ENCODE results near the gene VTCN1. TPM values are rescaled to one million over a fixed set of nuclear protein-coding genes. Genes with fewer than 3 reads are reported as not detected.

VTCN1 gene
- total RNA-seq, 1 donor from 2014 or later = not detected

GRCh38 chr1:117180147-117180967 lies 30.4 kb downstream of the VTCN1 start:
- Histone ChIP-seq H3K27me3 (no peaks in the 10 kb centered on the region), H3K36me3 (no peaks in the 10 kb centered on the region), H3K27ac (no peak overlapping the region), H3K9me3 (no peaks in the 10 kb centered on the region), H3K4me3 (no peak overlapping the region), H3K4me1 (no peaks in the 10 kb centered on the region)
- intact Hi-C loops (cut with DNase I) = no loop called here
- DNase-seq (ENCODE audit: low spot score in 2 of 2) = no peak
- TF ChIP-seq CTCF (IDR thresholded peaks at IDR 0.05) = no peak

DNA sequence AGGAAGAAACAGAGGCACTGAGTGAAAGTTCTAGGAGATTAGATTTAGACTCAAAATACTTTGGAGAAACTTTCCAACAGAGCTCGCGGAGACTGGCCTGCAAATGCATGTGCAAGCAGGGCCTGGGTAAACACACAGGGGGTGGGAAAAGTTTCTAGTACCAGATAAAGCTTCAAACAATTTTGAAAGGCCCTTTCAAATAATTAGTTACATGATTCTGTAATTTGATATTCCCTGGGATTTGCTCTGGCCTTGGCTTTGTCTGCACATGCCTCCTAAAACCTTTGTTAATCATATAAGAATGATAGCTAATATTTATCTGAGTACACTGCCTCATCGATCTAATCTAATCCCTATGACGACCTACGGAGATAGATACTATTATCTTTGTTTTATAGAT lies 31.3 kb downstream of the VTCN1 start:
- Histone ChIP-seq H3K4me1 (no peaks in the 10 kb centered on the region), H3K27me3 (no peaks in the 10 kb centered on the region), H3K4me3 (no peak overlapping the region), H3K27ac (no peak overlapping the region), H3K9me3 (no peaks in the 10 kb centered on the region), H3K36me3 (no peaks in the 10 kb centered on the region)
- TF ChIP-seq CTCF (IDR thresholded peaks at IDR 0.05) = no peak
- intact Hi-C loops (cut with DNase I) = no loop called here
- DNase-seq (ENCODE audit: low spot score in 2 of 2) = no peak

DNA sequence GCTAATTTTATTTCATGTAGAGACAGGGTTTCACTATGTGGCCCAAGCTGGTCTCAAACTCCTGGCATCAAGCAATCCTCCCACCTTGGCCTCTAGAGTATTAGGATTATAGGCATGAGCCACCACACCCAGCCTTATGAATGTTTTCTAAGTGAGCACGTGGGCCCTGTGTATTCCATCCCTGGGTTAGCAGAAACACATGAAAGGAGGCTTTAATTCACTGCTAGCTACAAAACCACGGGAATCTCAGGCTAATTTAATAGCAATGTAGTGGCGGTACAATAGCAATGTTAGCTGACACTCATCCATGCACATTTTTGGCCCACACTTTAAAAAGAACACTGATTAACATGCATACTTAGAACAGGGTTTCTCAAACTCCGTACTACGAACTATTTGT lies 32.0 kb downstream of the VTCN1 start:
- no peaks in the 10 kb centered on the region for H3K27me3 ChIP-seq
- TF ChIP-seq CTCF (IDR thresholded peaks at IDR 0.05) = no peak
- H3K36me3 ChIP-seq = no peaks in the 10 kb centered on the region
- H3K9me3 ChIP-seq = no peaks in the 10 kb centered on the region
- H3K27ac ChIP-seq = no peak overlapping the region
- no peaks in the 10 kb centered on the region for H3K4me1 ChIP-seq
- no peak for DNase-seq (ENCODE audit: low spot score in 2 of 2)
- intact Hi-C loops (cut with DNase I) = no loop called here
- no peak overlapping the region for H3K4me3 ChIP-seq

DNA sequence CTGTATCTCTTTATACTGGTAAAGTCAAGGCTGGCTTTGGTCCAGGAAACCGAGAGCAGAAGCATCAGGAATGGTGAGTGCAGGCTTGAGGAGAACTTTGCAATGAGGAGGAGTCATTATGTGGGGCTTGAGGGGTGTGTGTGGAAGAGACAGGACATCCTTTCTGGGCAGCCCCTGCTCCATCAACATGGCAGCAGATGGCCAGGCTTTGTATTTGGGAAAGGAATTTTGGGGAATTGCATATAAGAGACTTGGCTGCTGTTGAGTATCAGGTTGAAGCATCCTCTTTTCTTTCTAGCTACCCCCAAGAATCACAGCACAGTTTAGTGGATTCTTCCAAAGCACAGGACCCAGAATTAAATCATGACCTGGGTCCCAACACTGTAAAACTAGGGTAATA lies 33.4 kb downstream of the VTCN1 start:
- intact Hi-C loops (cut with DNase I) = no loop called here
- no peaks in the 10 kb centered on the region for H3K36me3 ChIP-seq
- H3K27ac ChIP-seq = no peak overlapping the region
- no peaks in the 10 kb centered on the region for H3K9me3 ChIP-seq
- no peaks in the 10 kb centered on the region for H3K27me3 ChIP-seq
- no peak overlapping the region for H3K4me3 ChIP-seq
- no peak for TF ChIP-seq CTCF (IDR thresholded peaks at IDR 0.05)
- no peak for DNase-seq (ENCODE audit: low spot score in 2 of 2)
- no peaks in the 10 kb centered on the region for H3K4me1 ChIP-seq

DNA sequence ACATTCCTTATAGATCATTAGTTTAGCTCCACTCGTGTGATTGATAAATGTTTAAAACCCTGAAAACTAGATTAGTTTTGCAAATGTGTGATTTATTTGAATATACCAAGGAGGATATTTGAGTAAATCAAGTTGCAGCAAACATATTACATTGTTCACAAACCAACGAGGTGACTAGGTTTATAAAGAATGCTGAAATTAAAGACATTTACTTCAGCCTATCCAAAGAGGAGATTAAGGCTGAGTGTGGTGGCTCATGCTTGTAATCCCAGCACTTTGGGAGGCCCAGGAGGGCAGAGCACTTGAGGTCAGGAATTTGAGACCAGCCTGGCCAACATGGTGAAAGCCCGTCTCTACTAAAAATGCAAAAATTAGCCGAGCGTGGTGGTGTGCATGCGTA lies 34.1 kb downstream of the VTCN1 start:
- intact Hi-C loops (cut with DNase I) = no loop called here
- H3K27me3 ChIP-seq = no peaks in the 10 kb centered on the region
- H3K27ac ChIP-seq = no peak overlapping the region
- no peak for DNase-seq (ENCODE audit: low spot score in 2 of 2)
- TF ChIP-seq CTCF (IDR thresholded peaks at IDR 0.05) = no peak
- H3K4me1 ChIP-seq = no peaks in the 10 kb centered on the region
- H3K9me3 ChIP-seq = no peaks in the 10 kb centered on the region
- H3K36me3 ChIP-seq = no peaks in the 10 kb centered on the region
- H3K4me3 ChIP-seq = no peak overlapping the region
